H1 (cell line): ENCODE measurements around the gene PTBP1.

Experiments
- GABPA ChIP-seq: IDR thresholded peaks from 2 replicates; pipeline ENCODE4 v1.6.1; 2011; ENCODE audit warnings: mild to moderate bottlenecking, low read length, moderate library complexity, borderline replicate concordance; ENCODE audit not compliant: insufficient read depth
- MAX ChIP-seq: IDR thresholded peaks from 2 replicates; pipeline ENCODE4 v1.6.1; 2012; ENCODE audit warnings: inconsistent platforms

- TF ChIP-seq GABPA = no peak
- TF ChIP-seq MAX = no peak
Measured at GRCh38 chr19:784541-784940, 12.7 kb upstream of the PTBP1 start.
